HCT116 (cell line): ENCODE results near the gene PHF21A. TPM values are rescaled to one million over a fixed set of nuclear protein-coding genes. Genes with fewer than 3 reads are reported as not detected.

Source experiments
- ATAC-seq: fragments of 200-7000 bp; cut with Tn5 transposase; 2 replicates; pipeline ENCODE4 v1.9.1; 2020; ENCODE audit warnings: mild to moderate bottlenecking, moderate library complexity
- BruUV-seq: library from RNA; stranded (reverse); fragments of 400-500 nt; replicated peaks from 2 replicates; lab custom pipeline; 2021; lab: Mats Ljungman, UMichigan
- CTCF ChIA-PET: fragments of 300-600 bp; sonication (Branson Sonifier 250); formaldehyde crosslinking; loops from one replicate; lab custom pipeline; 2021; ENCODE audit warnings: antibody characterized with exemption; lab: Charles Lee
- POLR2A ChIA-PET: fragments of 300-600, 350-600 bp; sonication (Branson Sonifier 250); formaldehyde crosslinking; loops from one replicate; lab custom pipeline; 2021; ENCODE audit warnings: antibody characterized with exemption; lab: Charles Lee
- RAD21 ChIA-PET, 2 experiments: fragments of 300-600 bp; sonication (Branson Sonifier 250); formaldehyde crosslinking; loops; one replicate each; lab custom pipeline; 2023; ENCODE audit warnings: low total read pairs in 2 of 2; ENCODE audit not compliant: uncharacterized antibody in 2 of 2, unreplicated experiment in 2 of 2, low non-redundant PET in 1 of 2; lab: Charles Lee
- DNase-seq: peaks from one replicate; pipeline ENCODE4 v3.0.0-alpha.2; 2010; ENCODE audit warnings: low read depth, low spot score
- H2AFZ ChIP-seq: fragments of 200-600 bp; shearing (Covaris generic), sonication (generic); 2 replicates; pipeline ENCODE4 v1.6.1; 2017; ENCODE audit warnings: low read depth, mixed run types, mixed read lengths, antibody characterized with exemption, low read length; ENCODE audit not compliant: poor library complexity, severe bottlenecking
- H3K27ac ChIP-seq: 2 replicates; pipeline ENCODE4 v1.5.1; 2012; ENCODE audit warnings: low read depth, low read length
- H3K27me3 ChIP-seq: fragments of 200-600 bp; sonication (generic); 2 replicates; pipeline ENCODE4 v1.6.1; 2016; ENCODE audit warnings: mixed run types, low read length, mixed read lengths; ENCODE audit not compliant: insufficient read depth
- H3K36me3 ChIP-seq, 2 experiments: fragments of 200-500 bp in 1 of 2; fragments of 200-600 bp in 1 of 2; sonication (Bioruptor generic) in 1 of 2; sonication (generic) in 1 of 2; 2 replicates each; pipeline versions ENCODE4 v1.5.1 to v1.6.1; 2014 to 2016; ENCODE audit warnings: low read length in 2 of 2, inconsistent platforms in 1 of 2, mixed read lengths in 1 of 2, mixed run types in 1 of 2; ENCODE audit not compliant: insufficient read depth in 2 of 2, control insufficient read depth in 1 of 2
- H3K4me1 ChIP-seq, 2 experiments: fragments of 200-600 bp in 1 of 2; sonication (generic) in 1 of 2; 2 replicates each; pipeline versions ENCODE4 v1.5.1 to v1.6.1; 2012 to 2017; ENCODE audit warnings: low read length in 2 of 2, inconsistent platforms in 1 of 2, mild to moderate bottlenecking in 1 of 2, mixed read lengths in 1 of 2, mixed run types in 1 of 2, moderate library complexity in 1 of 2; ENCODE audit not compliant: insufficient read depth in 2 of 2, control insufficient read depth in 1 of 2
- H3K4me2 ChIP-seq: fragments of 200-600 bp; sonication (generic); 2 replicates; pipeline ENCODE4 v1.6.1; 2017; ENCODE audit warnings: mixed run types, low read length, mixed read lengths
- H3K4me3 ChIP-seq, 2 experiments: fragments of 200-600 bp in 1 of 2; sonication (generic) in 1 of 2; replicated peaks in 1 of 2; 2 replicates each; pipeline ENCODE4 v1.5.1; 2011 to 2016; ENCODE audit warnings: low read length in 2 of 2, control low read depth in 1 of 2, low read depth in 1 of 2, mild to moderate bottlenecking in 1 of 2, mixed read lengths in 1 of 2, mixed run types in 1 of 2
- H3K79me2 ChIP-seq: fragments of 200-600 bp; sonication (generic); 2 replicates; pipeline ENCODE4 v1.6.1; 2017; ENCODE audit warnings: mild to moderate bottlenecking, mixed run types, low read length, moderate library complexity, mixed read lengths; ENCODE audit not compliant: insufficient read depth
- H3K9ac ChIP-seq: fragments of 200-600 bp; sonication (generic); 2 replicates; pipeline ENCODE4 v1.6.1; 2016; ENCODE audit warnings: low read length, mixed read lengths
- H3K9me2 ChIP-seq: fragments of 200-600 bp; sonication (generic), shearing (Covaris generic); 2 replicates; pipeline ENCODE4 v1.6.1; 2017; ENCODE audit warnings: mixed run types, mild to moderate bottlenecking, moderate library complexity; ENCODE audit not compliant: insufficient read depth
- H3K9me3 ChIP-seq, 2 experiments: fragments of 200-500 bp in 1 of 2; fragments of 200-600 bp in 1 of 2; sonication (Bioruptor generic) in 1 of 2; sonication (generic) in 1 of 2; 2 replicates each; pipeline ENCODE4 v1.6.1; 2014 to 2017; ENCODE audit warnings: low read length in 2 of 2, mixed read lengths in 2 of 2, inconsistent platforms in 1 of 2, low read depth in 1 of 2, mild to moderate bottlenecking in 1 of 2, mixed run types in 1 of 2, moderate library complexity in 1 of 2; ENCODE audit not compliant: control insufficient read depth in 1 of 2, insufficient read depth in 1 of 2
- H4K20me1 ChIP-seq: fragments of 200-600 bp; sonication (generic), shearing (Covaris generic); 2 replicates; pipeline ENCODE4 v1.6.1; 2017; ENCODE audit warnings: mixed run types, mild to moderate bottlenecking, moderate library complexity; ENCODE audit not compliant: insufficient read depth
- CBX3 ChIP-seq: IDR thresholded peaks from 2 replicates; pipeline ENCODE4 v1.6.1; 2012; ENCODE audit warnings: low read depth
- CEBPB ChIP-seq: IDR thresholded peaks from 2 replicates; pipeline ENCODE4 v1.6.1; 2012; ENCODE audit warnings: low read depth
- EGR1 ChIP-seq: IDR thresholded peaks from 2 replicates; pipeline ENCODE4 v1.6.1; 2012; ENCODE audit warnings: low read depth
- ELF1 ChIP-seq: IDR thresholded peaks from 2 replicates; pipeline ENCODE4 v1.6.1; 2012; ENCODE audit warnings: low read depth, borderline replicate concordance
- EZH2phosphoT487 ChIP-seq: fragments of 200-600 bp; IDR thresholded peaks from 2 replicates; pipeline ENCODE4 v1.6.1; 2018; ENCODE audit warnings: antibody characterized with exemption, borderline replicate concordance
- POLR2AphosphoS5 ChIP-seq: IDR thresholded peaks from 2 replicates; pipeline ENCODE4 v1.6.1; 2011; ENCODE audit warnings: mild to moderate bottlenecking, low read depth, low read length, moderate library complexity
- SIN3A ChIP-seq: IDR thresholded peaks from 2 replicates; pipeline ENCODE4 v1.6.1; 2012; ENCODE audit warnings: low read depth
- SP1 ChIP-seq: IDR thresholded peaks from 2 replicates; pipeline ENCODE4 v1.6.1; 2012; ENCODE audit warnings: low read depth
- YY1 ChIP-seq: IDR thresholded peaks from 2 replicates; pipeline ENCODE4 v1.6.1; 2011; ENCODE audit warnings: low read length, low read depth, moderate library complexity, mild to moderate bottlenecking; ENCODE audit not compliant: insufficient replicate concordance; ENCODE audit errors: extremely low read depth
- intact Hi-C: fragments of 100-400 bp; cut with micrococcal nuclease; formaldehyde crosslinking; loops from 2 replicates; pipeline ENCODE4 v1.10.0; 2022
- total RNA-seq: library from RNA; stranded (reverse); gene quantifications from one replicate; pipeline ENCODE4 v1.2.1, GENCODE V29; 2021; ENCODE audit not compliant: unreplicated experiment
- TF ChIP-seq, protein P1 (sequence below): IDR thresholded peaks from 2 replicates; pipeline ENCODE4 v1.6.1; 2012; ENCODE audit warnings: low read depth

Gene PHF21A
- total RNA-seq, 1 experiment from 2014 or later, result 27.0 TPM

- TF ChIP-seq, protein P1, sequence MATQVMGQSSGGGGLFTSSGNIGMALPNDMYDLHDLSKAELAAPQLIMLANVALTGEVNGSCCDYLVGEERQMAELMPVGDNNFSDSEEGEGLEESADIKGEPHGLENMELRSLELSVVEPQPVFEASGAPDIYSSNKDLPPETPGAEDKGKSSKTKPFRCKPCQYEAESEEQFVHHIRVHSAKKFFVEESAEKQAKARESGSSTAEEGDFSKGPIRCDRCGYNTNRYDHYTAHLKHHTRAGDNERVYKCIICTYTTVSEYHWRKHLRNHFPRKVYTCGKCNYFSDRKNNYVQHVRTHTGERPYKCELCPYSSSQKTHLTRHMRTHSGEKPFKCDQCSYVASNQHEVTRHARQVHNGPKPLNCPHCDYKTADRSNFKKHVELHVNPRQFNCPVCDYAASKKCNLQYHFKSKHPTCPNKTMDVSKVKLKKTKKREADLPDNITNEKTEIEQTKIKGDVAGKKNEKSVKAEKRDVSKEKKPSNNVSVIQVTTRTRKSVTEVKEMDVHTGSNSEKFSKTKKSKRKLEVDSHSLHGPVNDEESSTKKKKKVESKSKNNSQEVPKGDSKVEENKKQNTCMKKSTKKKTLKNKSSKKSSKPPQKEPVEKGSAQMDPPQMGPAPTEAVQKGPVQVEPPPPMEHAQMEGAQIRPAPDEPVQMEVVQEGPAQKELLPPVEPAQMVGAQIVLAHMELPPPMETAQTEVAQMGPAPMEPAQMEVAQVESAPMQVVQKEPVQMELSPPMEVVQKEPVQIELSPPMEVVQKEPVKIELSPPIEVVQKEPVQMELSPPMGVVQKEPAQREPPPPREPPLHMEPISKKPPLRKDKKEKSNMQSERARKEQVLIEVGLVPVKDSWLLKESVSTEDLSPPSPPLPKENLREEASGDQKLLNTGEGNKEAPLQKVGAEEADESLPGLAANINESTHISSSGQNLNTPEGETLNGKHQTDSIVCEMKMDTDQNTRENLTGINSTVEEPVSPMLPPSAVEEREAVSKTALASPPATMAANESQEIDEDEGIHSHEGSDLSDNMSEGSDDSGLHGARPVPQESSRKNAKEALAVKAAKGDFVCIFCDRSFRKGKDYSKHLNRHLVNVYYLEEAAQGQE, result no peak
- TF ChIP-seq EZH2phosphoT487, result no peak
- TF ChIP-seq CBX3, result no peak
- no peak for TF ChIP-seq ELF1
- no peak for TF ChIP-seq CEBPB
- TF ChIP-seq SIN3A, result no peak
Observed at GRCh38 chr11:46159680-46160079, 38.4 kb upstream of the PHF21A start (continued).

- no peak overlapping the region for H3K4me2 ChIP-seq
- intact Hi-C loops, result no loop called here
- no peaks in the 10 kb centered on the region for H3K36me3 ChIP-seq
- H3K79me2 ChIP-seq, result no peaks in the 10 kb centered on the region
- no peaks in the 10 kb centered on the region for H3K27me3 ChIP-seq
- no peaks in the 10 kb centered on the region for H3K9me3 ChIP-seq
- ChIA-PET CTCF (no interaction called here), RAD21 (no interaction called here), POLR2A (no interaction called here)
- BruUV-seq, result no TSS peak
- no peaks in the 10 kb centered on the region for H4K20me1 ChIP-seq
- ATAC-seq, result no peak
- H3K9me2 ChIP-seq, result no peaks in the 10 kb centered on the region
- H3K27ac ChIP-seq, result no peak overlapping the region
- no peak for DNase-seq
- no peak overlapping the region for H2AFZ ChIP-seq
- TF ChIP-seq POLR2AphosphoS5 (no peak), YY1 (no peak), SP1 (no peak), CBX3 (no peak), EGR1 (no peak)
- TF ChIP-seq, all 23 proteins: peak for 0
- H3K4me1 ChIP-seq, result peaks cover 0 to 1% of the 10 kb centered on the region in 2 experiments; a peak in 1 of 4 replicates
- H3K4me3 ChIP-seq, result no peak overlapping the region
- no peak overlapping the region for H3K9ac ChIP-seq
Observed at GRCh38 chr11:46149826-46150225, 28.6 kb upstream of the PHF21A start.
